ENCODE results near the gene GPATCH8.

- TF ChIP-seq POLR2A (IDR thresholded peaks at IDR 0.05; ENCODE audit: low read length) (no peak), GATA1 (IDR thresholded peaks at IDR 0.05; ENCODE audit: low read depth, low read length) (no peak)
Measured at GRCh38 chr17:44396946-44397345, 106.3 kb downstream of the GPATCH8 start.
